GM10847 (cell line): ENCODE measurements around the gene SOWAHC.

Experiments used
- POLR2A ChIP-seq: IDR thresholded peaks from 2 replicates; pipeline ENCODE4 v1.6.1; 2011; ENCODE audit not compliant: insufficient read length; ENCODE audit errors: extremely low read depth

The SOWAHC gene

DNA sequence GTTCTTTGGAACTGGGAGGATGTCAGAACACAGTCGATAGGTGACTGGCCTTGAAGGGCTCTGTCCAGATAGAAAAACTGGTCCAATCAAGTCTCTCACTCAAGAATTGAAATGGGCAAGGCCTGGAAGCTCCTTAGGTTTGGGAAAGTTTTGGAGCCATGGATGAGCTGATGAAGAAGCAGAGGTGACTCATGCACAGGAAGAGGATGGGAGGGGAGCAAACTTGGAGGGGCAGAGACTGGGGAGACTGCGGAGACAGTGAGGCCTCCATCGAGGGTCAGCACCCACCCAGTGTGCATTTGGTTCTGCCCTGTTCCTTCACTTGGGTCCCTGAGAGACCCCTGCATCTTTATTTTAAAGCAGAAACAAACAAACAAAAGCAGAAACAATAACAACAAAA lies 41.1 kb downstream of the SOWAHC start:
- no peak for TF ChIP-seq POLR2A

DNA sequence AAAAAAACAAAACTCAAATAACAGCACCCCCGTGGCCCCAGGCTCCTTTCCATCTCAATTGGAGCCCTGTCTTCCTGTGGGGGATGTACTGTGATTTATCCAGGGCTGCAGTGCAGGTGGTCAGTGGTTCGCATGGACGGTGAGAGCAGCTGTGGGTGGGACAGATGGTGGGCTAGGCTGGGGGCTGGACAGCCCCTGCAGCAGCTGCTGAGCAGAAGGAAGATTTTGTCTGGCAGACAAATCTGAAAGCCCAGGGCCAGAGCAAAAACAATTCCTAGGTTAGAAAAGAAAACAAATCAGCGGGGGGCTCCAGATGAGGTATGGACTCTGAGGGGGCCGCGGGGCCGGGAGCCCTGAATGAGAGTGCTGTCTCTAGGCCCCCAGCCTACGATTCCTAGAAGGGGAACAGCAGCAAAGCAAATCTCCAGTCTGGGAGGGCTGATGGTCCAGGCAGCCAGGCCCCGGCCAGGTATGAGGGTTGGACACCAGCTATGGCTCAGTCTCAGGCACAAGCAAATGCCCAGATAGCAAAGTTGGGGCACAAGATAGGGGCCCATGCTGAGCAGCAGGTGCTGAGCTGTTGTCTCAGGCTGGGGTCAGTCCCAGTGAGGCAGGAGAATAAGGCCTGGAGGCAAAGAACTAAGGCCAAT lies 45.4 kb downstream of the SOWAHC start:
- TF ChIP-seq POLR2A: no peak

DNA sequence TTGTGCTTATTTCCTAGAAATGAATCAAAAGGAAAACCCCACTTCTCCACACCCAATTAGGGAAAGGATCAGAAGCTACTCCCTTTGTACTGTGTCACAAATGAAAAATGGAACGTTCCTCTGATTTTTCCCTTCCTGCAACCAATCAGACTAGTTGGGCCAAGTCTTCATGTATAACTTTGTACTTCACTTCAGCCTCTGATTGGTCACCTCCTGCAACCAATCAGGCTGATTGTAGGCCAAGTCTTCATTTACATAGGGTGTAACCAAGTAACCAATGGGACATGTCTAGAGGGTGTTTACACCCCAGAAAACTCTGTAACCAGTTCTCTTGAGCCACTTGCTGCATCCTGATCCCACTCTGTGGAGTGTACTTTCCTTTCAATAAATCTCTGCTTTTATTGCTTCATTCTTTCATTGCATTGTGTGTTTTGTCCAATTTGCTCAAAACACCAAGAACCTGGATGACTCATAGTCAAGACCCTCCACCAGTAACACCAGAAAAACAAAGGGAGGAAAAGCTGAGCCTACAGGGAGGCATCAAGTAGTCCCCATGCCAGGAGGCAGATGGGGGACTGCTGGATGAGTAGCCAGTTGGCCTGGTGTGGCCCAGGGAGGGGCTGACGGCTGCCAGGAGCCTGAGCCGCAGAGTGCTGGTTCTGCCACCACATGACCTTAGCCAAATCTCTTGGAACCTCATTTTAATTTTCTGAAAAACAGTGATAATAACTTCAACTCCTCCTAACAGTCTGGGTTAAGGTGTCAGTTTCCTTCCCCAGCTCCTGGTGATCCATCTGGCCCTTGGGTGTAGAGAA lies 46.1 kb downstream of the SOWAHC start:
- TF ChIP-seq POLR2A: no peak

DNA sequence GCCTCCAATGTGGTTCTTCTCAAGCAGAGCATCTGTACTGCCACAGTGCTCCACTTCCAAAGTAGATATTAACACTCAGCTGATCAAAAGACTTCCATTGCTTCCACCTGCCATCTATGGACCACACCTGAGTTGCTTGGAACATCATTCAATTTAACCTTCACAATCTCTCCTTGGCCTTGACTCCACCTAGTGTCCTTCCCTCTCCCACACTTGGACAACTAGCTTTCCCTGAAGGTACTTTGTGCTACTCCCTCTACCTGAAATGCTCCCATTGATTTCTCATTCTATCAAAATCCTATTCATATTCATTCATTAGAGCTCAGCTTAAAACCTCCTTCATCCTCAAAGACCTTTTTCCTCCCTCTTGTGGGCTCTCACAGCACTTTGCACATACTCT lies 48.7 kb downstream of the SOWAHC start:
- TF ChIP-seq POLR2A: no peak

DNA sequence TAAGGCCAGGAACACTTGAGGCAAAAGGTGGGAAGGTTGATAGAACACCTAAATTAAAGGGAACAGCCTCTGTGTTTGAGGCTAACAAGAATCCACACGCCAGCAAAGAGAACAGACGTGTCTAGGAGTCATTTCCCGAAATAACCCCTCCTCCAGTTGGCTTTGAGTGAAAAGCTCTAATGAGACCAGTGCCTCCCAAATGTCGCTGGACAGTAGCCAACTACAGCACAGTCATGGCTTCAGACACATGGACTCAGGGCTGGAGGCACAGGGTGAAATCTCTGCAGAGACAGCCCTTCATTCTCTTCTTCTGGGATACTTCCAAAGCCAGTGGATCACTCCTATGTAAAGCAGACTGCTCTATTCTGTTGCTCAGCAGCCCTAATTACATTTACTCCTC lies 49.6 kb downstream of the SOWAHC start:
- TF ChIP-seq POLR2A: no peak

DNA sequence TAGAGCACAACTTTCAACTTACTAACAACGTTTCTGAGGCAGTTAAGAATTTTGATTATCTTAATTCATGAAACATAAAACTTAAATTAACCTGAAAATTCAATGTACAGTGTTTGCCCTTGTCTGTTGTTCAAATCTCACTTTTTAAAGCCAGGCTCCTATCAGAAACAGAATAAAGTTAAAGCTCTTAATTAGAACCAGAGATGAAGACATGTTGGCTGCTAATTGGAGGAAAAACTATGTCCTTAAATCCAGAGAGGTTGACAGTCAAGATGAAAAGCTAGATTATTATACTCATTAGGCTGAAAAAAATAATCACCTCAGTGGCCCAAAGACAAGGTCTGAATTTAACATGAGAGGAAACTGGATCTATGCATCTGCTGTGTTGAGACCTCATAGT lies 52.3 kb downstream of the SOWAHC start:
- TF ChIP-seq POLR2A: no peak
